Activated T-cell treated with anti-CD3 and anti-CD28 coated beads, Interleukin-2, amount 50 U/mL, for 1 hour (primary cell): ENCODE measurements around the gene ZNF692.
A peak's percentile ranks its signal among the peaks of the same experiment; 100 is the strongest.

ENCODE experiments used
- DNase-seq: peaks from one replicate; pipeline ENCODE4 v3.0.0-alpha.2; 2020

ZNF692 gene

GRCh38 chr1:248824701-248825100, 34.2 kb downstream of the ZNF692 start:
- DNase-seq: peak; percentile 14

GRCh38 chr1:248824301-248824700, 34.6 kb downstream of the ZNF692 start:
- no peak for DNase-seq

GRCh38 chr1:248823517-248824001, 35.3 kb downstream of the ZNF692 start:
- no peak for DNase-seq

DNA sequence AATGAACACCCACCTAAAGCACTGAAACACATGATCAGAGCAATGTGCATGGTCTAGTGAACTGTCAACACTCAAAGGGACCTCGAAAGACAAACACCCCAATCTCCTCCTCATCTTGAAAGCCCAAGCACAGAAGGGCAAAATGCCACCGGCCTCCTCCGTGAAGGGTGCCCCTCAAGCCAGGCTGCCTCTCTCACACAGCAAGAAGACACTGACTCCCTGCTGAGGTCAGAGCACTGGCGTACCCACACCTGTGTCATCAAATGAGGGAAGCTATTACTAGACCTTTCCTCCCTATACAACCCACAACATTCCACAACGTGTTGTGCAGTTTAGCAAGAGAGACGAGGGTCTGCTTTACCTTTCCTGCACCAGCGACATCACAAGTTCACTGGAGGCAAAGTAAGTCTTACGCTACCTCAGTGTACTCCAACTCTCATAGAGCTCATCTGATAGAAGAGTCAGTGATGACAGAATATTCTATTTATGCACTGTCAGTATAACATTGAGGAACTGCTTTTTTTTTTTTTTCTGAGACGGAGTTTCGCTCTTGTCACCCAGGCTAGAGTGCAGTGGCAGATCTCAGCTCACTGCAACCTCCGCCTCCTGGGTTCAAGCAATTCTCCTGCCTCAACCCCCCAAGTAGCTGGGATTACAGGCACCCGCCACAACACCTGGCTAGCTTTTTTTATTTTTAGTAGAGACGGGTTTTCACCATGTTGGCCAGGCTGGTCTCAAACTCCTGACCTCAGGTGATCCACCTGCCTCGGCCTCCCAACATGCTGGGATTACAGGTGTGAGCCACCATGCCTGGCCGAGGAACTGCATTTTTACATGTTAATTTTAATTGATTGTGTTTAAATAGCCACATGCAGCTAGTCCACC, 36.5 kb downstream of the ZNF692 start:
- DNase-seq: no peak

GRCh38 chr1:248821641-248822040, 37.2 kb downstream of the ZNF692 start:
- no peak for DNase-seq

- DNase-seq: no peak
These were observed 37.8 kb downstream of the ZNF692 start for GRCh38 chr1:248821101-248821500.

DNA sequence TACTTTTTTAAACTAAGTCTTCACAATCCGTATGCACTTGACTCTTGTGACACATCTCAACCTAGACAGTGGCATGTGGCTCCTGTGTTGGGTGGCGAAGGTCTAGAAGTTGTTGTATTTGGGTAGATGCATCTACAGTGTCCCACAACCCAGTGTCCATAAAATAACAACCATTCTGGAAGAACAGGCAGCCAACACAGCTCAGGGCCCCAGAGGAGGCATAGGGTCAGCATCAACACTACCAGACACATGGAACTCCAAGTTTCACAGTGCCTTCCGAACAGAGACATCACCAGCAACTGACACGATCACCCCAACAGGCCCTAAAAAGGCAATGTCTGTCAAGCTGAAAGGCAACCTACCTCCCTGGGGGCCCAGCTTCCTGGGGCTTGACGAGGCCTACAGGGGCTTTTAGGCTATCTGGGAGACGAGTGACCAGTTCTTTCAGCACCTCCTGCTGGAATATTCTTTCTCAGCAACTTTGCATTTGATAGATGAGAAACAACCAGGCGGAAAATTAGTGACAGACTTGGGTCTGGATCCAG, 38.8 kb downstream of the ZNF692 start:
- no peak for DNase-seq

DNA sequence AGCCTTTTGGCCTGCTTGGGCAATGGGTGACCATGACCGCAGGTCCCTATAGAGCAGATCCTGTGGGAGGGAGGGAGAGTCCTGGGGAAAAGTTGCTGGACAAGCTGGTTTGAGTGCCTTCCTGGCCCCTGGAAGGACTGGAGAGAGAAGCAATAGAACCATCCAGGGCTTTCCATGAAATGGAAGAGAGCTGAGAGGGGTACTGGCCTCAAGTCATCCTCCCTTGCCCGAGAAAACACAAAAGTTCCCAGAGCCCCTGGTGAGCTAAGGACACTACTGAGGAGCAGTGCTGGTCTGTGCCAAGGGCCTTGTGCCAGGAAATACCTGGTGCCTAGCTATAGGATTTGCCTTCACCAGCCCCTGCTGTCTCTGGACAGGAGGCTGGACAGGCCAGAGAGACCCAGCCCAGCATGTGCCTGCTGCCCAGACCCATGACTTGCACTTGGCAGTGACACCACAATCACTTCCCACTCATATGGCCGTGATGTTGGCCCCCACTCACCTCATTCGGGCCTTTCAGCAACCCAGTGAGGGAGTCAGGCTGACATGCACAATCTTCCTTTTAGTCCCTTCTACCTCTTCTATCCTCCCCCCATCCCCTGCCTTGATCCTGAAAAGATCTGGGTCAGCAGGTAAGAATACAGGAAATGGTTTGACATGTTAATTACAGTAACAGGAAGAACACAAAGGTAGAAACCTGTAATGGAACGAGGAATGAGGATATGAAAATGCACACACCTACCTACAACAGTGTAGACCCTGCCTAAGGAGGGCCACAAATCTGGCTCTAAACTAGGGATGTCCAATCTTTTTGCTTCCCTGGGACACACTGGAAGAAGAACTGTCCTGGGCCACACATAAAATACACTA, 40.1 kb downstream of the ZNF692 start:
- DNase-seq: no peak

- DNase-seq: no peak
These were observed 41.8 kb downstream of the ZNF692 start for GRCh38 chr1:248817065-248817464.

DNA sequence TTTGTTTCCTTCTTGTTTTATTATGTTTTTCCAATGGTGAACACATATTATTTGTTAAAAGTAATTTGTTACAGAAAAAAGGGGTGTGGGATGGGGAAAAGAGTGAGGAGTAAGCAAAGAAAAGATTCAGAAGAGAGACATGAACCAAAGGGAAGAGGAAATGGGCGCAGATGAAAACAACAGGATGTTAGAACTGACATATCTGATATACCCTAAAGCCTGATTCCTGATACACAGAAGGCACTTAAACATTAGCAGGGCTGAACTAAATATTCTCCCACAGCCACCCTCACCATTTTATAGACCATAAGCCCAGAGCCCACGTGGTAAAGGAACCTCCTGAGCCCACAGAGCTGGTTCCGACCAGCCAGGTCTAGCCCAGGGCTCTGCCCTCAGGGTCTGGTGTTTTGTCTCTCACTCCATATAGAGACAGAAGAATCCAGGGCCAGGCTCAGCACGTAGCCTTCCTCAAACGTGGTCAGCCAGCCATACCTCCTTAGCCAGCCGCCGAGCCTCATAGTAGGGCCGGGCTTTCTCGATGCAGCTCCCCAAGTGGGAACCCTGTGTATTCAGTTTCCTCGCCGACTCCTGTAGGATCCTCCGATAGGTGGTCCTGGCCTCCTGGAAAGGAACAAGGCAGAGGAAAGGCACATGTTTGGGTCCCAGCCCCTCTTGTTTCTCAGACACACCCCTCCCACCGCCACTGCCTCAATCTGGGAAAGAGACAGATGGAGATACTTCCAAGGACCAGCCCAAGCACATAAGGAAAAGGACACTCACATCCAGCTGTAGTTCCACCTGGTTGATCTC, 42.6 kb downstream of the ZNF692 start:
- DNase-seq: no peak

DNA sequence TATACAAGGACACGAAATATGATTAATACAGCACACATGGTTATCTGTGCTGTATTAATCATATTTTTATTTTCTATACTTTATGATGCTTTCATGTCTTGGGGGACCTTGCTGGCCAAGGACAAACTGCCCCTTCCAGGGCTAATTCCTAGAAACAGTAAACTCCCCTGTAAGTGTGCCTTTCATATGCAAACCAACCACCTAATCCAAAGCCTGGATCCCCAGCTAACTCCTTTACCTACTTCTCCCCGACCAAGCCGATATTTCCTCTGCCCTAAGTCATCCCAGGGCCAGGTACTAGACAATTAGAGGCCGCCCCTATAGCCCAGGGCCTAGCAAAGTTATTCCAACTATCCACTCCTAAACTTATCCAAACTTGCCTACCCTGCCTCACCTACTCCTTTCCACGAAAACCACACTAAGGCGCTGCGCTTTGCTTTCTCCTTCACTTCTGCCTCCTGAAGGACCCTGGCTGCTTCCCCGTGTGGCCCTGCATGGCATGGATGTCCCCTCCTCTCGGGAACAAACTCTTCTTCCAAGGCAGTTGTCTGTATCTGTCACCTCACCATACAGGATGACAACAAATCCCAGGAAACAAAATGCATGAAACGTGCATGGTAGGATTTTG, 43.4 kb downstream of the ZNF692 start:
- DNase-seq: no peak

DNA sequence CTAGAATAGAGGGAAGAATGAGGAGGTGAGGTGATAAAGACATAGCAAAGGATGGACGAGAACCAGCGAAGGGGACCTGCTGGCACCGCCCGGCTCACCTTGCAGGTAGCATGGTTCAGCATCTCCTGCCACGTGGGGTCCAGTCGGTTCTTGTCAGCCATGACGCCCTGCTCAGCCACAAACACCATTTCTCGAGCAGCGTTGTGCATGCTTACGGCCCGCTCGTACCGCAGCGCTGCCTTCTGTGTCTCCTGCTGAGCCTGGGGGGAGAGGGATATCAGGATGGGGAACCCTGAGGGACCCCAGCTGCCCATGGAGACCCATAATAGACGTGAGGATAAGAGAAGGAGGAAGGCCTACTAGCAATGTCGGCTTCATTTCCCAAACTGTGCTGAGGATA, 44.5 kb downstream of the ZNF692 start:
- DNase-seq: no peak

GRCh38 chr1:248813546-248813945, 45.3 kb downstream of the ZNF692 start:
- no peak for DNase-seq

DNA sequence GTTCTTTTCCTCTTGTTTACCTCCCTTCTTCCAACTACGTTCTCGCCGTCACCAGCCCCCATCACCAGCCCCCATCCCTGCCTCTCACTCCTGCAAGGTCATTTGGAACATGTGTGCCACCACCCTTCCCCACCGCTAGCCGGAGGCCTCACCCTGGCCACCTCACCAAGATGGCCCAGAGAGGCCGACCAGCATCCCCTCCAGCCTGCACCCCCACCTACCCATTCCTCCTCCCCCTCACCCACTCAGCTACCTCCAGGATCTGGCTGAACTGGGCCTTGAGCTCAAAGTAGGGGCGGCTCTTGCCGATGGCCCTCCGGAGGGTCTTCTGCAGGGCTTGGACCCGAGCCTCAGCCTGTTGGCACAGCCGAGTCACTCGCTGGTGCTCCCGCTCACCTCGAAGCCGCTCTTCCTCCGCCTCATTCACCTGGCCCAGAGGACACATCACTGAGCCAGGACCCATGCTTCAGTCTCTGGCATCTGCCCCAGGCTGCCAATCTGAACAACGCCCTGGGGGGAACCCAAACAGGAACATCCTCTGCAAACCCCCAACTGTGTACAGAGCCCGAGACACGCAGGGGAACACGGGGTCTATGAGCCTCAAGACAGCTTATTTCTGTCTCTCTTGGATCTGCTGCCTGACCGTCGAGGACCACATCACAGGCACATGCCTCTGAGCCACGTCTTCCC, 46.0 kb downstream of the ZNF692 start:
- no peak for DNase-seq

DNA sequence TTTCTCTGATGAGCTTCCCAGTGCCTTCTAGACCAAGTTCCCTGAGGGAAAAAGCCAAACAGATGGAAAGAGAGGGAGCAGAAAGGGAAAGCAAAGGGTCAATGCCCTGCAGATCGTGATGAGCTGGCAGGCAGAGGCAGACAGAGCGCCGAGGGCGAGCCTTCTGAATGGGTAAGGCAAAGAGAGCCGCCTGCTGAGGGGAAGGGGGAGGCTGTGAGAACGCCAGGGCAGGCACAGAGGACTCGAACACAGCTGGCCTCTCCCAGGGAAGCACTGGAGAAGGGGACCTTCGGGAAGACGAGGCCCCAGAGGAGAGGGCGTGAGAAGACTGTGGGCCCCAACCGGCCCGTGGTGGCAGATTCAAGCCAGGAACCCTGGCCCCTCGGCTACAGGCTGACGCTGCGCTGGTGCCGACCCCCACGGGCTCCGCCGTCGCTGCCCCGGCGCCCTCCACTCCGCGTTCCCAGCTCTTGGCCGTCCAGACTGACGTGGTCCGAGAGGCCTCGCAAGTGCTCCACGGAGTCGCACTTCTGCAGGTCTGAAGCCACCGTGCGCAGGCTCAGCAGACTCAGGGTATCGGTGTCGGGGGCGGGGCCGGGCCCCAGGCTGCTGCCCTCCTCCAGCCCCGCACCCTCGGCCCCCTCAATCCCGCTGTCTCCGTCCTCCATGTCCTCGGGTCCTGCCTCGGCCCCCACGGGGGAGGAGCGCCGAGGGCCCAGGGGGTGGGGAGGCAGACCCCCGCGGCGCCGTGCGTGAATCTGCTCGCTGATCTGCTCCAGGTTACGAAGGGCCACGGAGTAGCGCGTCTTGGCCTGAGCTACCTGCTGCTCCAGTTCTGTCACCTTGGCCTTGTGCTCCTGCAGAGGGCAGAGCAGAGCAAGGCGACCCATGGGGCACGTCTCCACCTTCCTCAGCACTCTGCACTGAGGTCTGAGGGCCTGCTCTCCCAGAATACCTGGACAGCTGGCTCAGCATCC, 47.1 kb downstream of the ZNF692 start:
- DNase-seq: no peak

GRCh38 chr1:248810727-248811513, 48.0 kb downstream of the ZNF692 start:
- no peak for DNase-seq

GRCh38 chr1:248810000-248810726, 48.7 kb downstream of the ZNF692 start:
- no peak for DNase-seq

- DNase-seq: no peak
These were observed 50.0 kb downstream of the ZNF692 start for GRCh38 chr1:248808876-248809275.
